HCT116 (cell line): ENCODE data around the gene FAM50B. TPM values are rescaled to one million over a fixed set of nuclear protein-coding genes. Genes with fewer than 3 reads are reported as not detected.

Source experiments
- ATAC-seq: fragments of 200-7000 bp; cut with Tn5 transposase; 2 replicates; pipeline ENCODE4 v1.9.1; 2020; ENCODE audit warnings: mild to moderate bottlenecking, moderate library complexity
- BruUV-seq: library from RNA; stranded (reverse); fragments of 400-500 nt; replicated peaks from 2 replicates; lab custom pipeline; 2021; lab: Mats Ljungman, UMichigan
- CTCF ChIA-PET: fragments of 300-600 bp; sonication (Branson Sonifier 250); formaldehyde crosslinking; loops from one replicate; lab custom pipeline; 2021; ENCODE audit warnings: antibody characterized with exemption; lab: Charles Lee
- POLR2A ChIA-PET: fragments of 300-600, 350-600 bp; sonication (Branson Sonifier 250); formaldehyde crosslinking; loops from one replicate; lab custom pipeline; 2021; ENCODE audit warnings: antibody characterized with exemption; lab: Charles Lee
- RAD21 ChIA-PET, 2 experiments: fragments of 300-600 bp; sonication (Branson Sonifier 250); formaldehyde crosslinking; loops; one replicate each; lab custom pipeline; 2023; ENCODE audit warnings: low total read pairs in 2 of 2; ENCODE audit not compliant: uncharacterized antibody in 2 of 2, unreplicated experiment in 2 of 2, low non-redundant PET in 1 of 2; lab: Charles Lee
- DNase-seq: peaks from one replicate; pipeline ENCODE4 v3.0.0-alpha.2; 2010; ENCODE audit warnings: low read depth, low spot score
- H2AFZ ChIP-seq: fragments of 200-600 bp; shearing (Covaris generic), sonication (generic); 2 replicates; pipeline ENCODE4 v1.6.1; 2017; ENCODE audit warnings: low read depth, mixed run types, mixed read lengths, antibody characterized with exemption, low read length; ENCODE audit not compliant: poor library complexity, severe bottlenecking
- H3K27ac ChIP-seq: 2 replicates; pipeline ENCODE4 v1.5.1; 2012; ENCODE audit warnings: low read depth, low read length
- H3K27me3 ChIP-seq: fragments of 200-600 bp; sonication (generic); 2 replicates; pipeline ENCODE4 v1.6.1; 2016; ENCODE audit warnings: mixed run types, low read length, mixed read lengths; ENCODE audit not compliant: insufficient read depth
- H3K36me3 ChIP-seq, 2 experiments: fragments of 200-500 bp in 1 of 2; fragments of 200-600 bp in 1 of 2; sonication (Bioruptor generic) in 1 of 2; sonication (generic) in 1 of 2; 2 replicates each; pipeline versions ENCODE4 v1.5.1 to v1.6.1; 2014 to 2016; ENCODE audit warnings: low read length in 2 of 2, inconsistent platforms in 1 of 2, mixed read lengths in 1 of 2, mixed run types in 1 of 2; ENCODE audit not compliant: insufficient read depth in 2 of 2, control insufficient read depth in 1 of 2
- H3K4me1 ChIP-seq, 2 experiments: fragments of 200-600 bp in 1 of 2; sonication (generic) in 1 of 2; 2 replicates each; pipeline versions ENCODE4 v1.5.1 to v1.6.1; 2012 to 2017; ENCODE audit warnings: low read length in 2 of 2, inconsistent platforms in 1 of 2, mild to moderate bottlenecking in 1 of 2, mixed read lengths in 1 of 2, mixed run types in 1 of 2, moderate library complexity in 1 of 2; ENCODE audit not compliant: insufficient read depth in 2 of 2, control insufficient read depth in 1 of 2
- H3K4me2 ChIP-seq: fragments of 200-600 bp; sonication (generic); 2 replicates; pipeline ENCODE4 v1.6.1; 2017; ENCODE audit warnings: mixed run types, low read length, mixed read lengths
- H3K4me3 ChIP-seq, 2 experiments: fragments of 200-600 bp in 1 of 2; sonication (generic) in 1 of 2; replicated peaks in 1 of 2; 2 replicates each; pipeline ENCODE4 v1.5.1; 2011 to 2016; ENCODE audit warnings: low read length in 2 of 2, control low read depth in 1 of 2, low read depth in 1 of 2, mild to moderate bottlenecking in 1 of 2, mixed read lengths in 1 of 2, mixed run types in 1 of 2
- H3K79me2 ChIP-seq: fragments of 200-600 bp; sonication (generic); 2 replicates; pipeline ENCODE4 v1.6.1; 2017; ENCODE audit warnings: mild to moderate bottlenecking, mixed run types, low read length, moderate library complexity, mixed read lengths; ENCODE audit not compliant: insufficient read depth
- H3K9ac ChIP-seq: fragments of 200-600 bp; sonication (generic); 2 replicates; pipeline ENCODE4 v1.6.1; 2016; ENCODE audit warnings: low read length, mixed read lengths
- H3K9me2 ChIP-seq: fragments of 200-600 bp; sonication (generic), shearing (Covaris generic); 2 replicates; pipeline ENCODE4 v1.6.1; 2017; ENCODE audit warnings: mixed run types, mild to moderate bottlenecking, moderate library complexity; ENCODE audit not compliant: insufficient read depth
- H3K9me3 ChIP-seq, 2 experiments: fragments of 200-500 bp in 1 of 2; fragments of 200-600 bp in 1 of 2; sonication (Bioruptor generic) in 1 of 2; sonication (generic) in 1 of 2; 2 replicates each; pipeline ENCODE4 v1.6.1; 2014 to 2017; ENCODE audit warnings: low read length in 2 of 2, mixed read lengths in 2 of 2, inconsistent platforms in 1 of 2, low read depth in 1 of 2, mild to moderate bottlenecking in 1 of 2, mixed run types in 1 of 2, moderate library complexity in 1 of 2; ENCODE audit not compliant: control insufficient read depth in 1 of 2, insufficient read depth in 1 of 2
- H4K20me1 ChIP-seq: fragments of 200-600 bp; sonication (generic), shearing (Covaris generic); 2 replicates; pipeline ENCODE4 v1.6.1; 2017; ENCODE audit warnings: mixed run types, mild to moderate bottlenecking, moderate library complexity; ENCODE audit not compliant: insufficient read depth
- CTCF ChIP-seq, 3 experiments: fragments of 200-600 bp in 1 of 3; sonication (generic) in 1 of 3; IDR thresholded peaks in 2 of 3; conservative IDR thresholded peaks in 1 of 3; 2 replicates each; pipeline ENCODE4 v1.5.1; 2012 to 2017; ENCODE audit warnings: low read depth in 2 of 3, low read length in 2 of 3, antibody characterized with exemption in 1 of 3, borderline replicate concordance in 1 of 3, control low read depth in 1 of 3, mild to moderate bottlenecking in 1 of 3, mixed read lengths in 1 of 3, mixed run types in 1 of 3, moderate library complexity in 1 of 3; ENCODE audit not compliant: insufficient read depth in 1 of 3
- EZH2 ChIP-seq: fragments of 200-600 bp; sonication (generic); IDR thresholded peaks from 2 replicates; pipeline ENCODE4 v1.6.1; 2017; ENCODE audit warnings: antibody characterized with exemption, mixed run types
- POLR2A ChIP-seq: IDR thresholded peaks from 2 replicates; pipeline ENCODE4 v1.7.0; 2011; ENCODE audit warnings: borderline replicate concordance; ENCODE audit not compliant: insufficient read depth, insufficient read length; ENCODE audit errors: extremely low read depth
- POLR2AphosphoS5 ChIP-seq: IDR thresholded peaks from 2 replicates; pipeline ENCODE4 v1.6.1; 2011; ENCODE audit warnings: mild to moderate bottlenecking, low read depth, low read length, moderate library complexity
- REST ChIP-seq: IDR thresholded peaks from 2 replicates; pipeline ENCODE4 v1.6.1; 2012; ENCODE audit warnings: low read depth
- intact Hi-C: fragments of 100-400 bp; cut with micrococcal nuclease; formaldehyde crosslinking; loops from 2 replicates; pipeline ENCODE4 v1.10.0; 2022
- total RNA-seq: library from RNA; stranded (reverse); gene quantifications from one replicate; pipeline ENCODE4 v1.2.1, GENCODE V29; 2021; ENCODE audit not compliant: unreplicated experiment

FAM50B gene
- total RNA-seq, 1 experiment from 2014 or later, result 0.86 TPM

GRCh38 chr6:3804964-3805363 lies 44.2 kb upstream of the FAM50B start:
- no peaks in the 10 kb centered on the region for H3K36me3 ChIP-seq
- H3K27me3 ChIP-seq, result no peaks in the 10 kb centered on the region
- no TSS peak for BruUV-seq
- no peaks in the 10 kb centered on the region for H3K79me2 ChIP-seq
- H3K9ac ChIP-seq, result no peak overlapping the region
- no peaks in the 10 kb centered on the region for H4K20me1 ChIP-seq
- H3K4me1 ChIP-seq, result peaks cover 19 to 36% of the 10 kb centered on the region in 2 experiments
- ChIA-PET CTCF (no interaction called here), RAD21 (no interaction called here), POLR2A (no interaction called here)
- intact Hi-C loops, result no loop called here
- H2AFZ ChIP-seq, result no peak overlapping the region
- no peak for ATAC-seq
- no peak for DNase-seq
- no peaks in the 10 kb centered on the region for H3K9me2 ChIP-seq
- no peak for TF ChIP-seq POLR2AphosphoS5
- TF ChIP-seq CTCF (IDR thresholded peaks at IDR 0.05 in 2 of 3, conservative IDR thresholded peaks at IDR 0.05 in 1 of 3; ENCODE audit: borderline replicate concordance in 1 of 3, insufficient read depth in 1 of 3, low read depth in 2 of 3, low read length in 2 of 3), result no peak
- TF ChIP-seq POLR2A, result no peak
- TF ChIP-seq REST, result no peak
- no peak for TF ChIP-seq EZH2
- H3K4me3 ChIP-seq, result no peak overlapping the region
- H3K4me2 ChIP-seq, result no peak overlapping the region
- H3K27ac ChIP-seq, result no peak overlapping the region
- H3K9me3 ChIP-seq, result no peaks in the 10 kb centered on the region
